ENCODE measurements around the gene BRIP1. TPM values are rescaled to one million over a fixed set of nuclear protein-coding genes. Genes with fewer than 3 reads are reported as not detected.

Gene BRIP1
- total RNA-seq, 1 donor: 6.2 TPM

- no peak for TF ChIP-seq CTCF (IDR thresholded peaks at IDR 0.05; ENCODE audit: extremely low read depth, low read depth, low read length)
- Histone ChIP-seq H3K79me2 (ENCODE audit: insufficient read depth, low read length) (no peaks in the 10 kb centered on the region), H3K36me3 (ENCODE audit: insufficient read depth, low read length) (no peaks in the 10 kb centered on the region), H3K9me3 (ENCODE audit: low read depth, low read length) (peaks cover 3% of the 10 kb centered on the region), H3K27ac (ENCODE audit: low read depth, low read length) (no peak overlapping the region), H4K20me1 (ENCODE audit: insufficient read depth, low read length) (no peaks in the 10 kb centered on the region), H3K4me1 (ENCODE audit: insufficient read depth, low read length) (peaks cover 24% of the 10 kb centered on the region), H3K27me3 (ENCODE audit: insufficient read depth, low read length) (no peaks in the 10 kb centered on the region), H3K4me3 (ENCODE audit: insufficient read depth, low read length) (no peak overlapping the region), H2AFZ (ENCODE audit: low read length) (no peak overlapping the region), H3K4me2 (ENCODE audit: insufficient read depth, low read length) (no peak overlapping the region)
- no peak for DNase-seq (ENCODE audit: insufficient read length, low spot score, missing footprints)
These were observed 217.4 kb downstream of the BRIP1 start for GRCh38 chr17:61645920-61646319.

GRCh38 chr17:61644800-61645774 lies 218.2 kb downstream of the BRIP1 start:
- Histone ChIP-seq H3K79me2 (ENCODE audit: insufficient read depth, low read length) (no peaks in the 10 kb centered on the region), H3K4me1 (ENCODE audit: insufficient read depth, low read length) (peaks cover 24% of the 10 kb centered on the region), H3K27me3 (ENCODE audit: insufficient read depth, low read length) (no peaks in the 10 kb centered on the region), H3K9me3 (ENCODE audit: low read depth, low read length) (no peaks in the 10 kb centered on the region), H3K4me3 (ENCODE audit: insufficient read depth, low read length) (no peak overlapping the region), H4K20me1 (ENCODE audit: insufficient read depth, low read length) (no peaks in the 10 kb centered on the region), H3K27ac (ENCODE audit: low read depth, low read length) (no peak overlapping the region), H3K36me3 (ENCODE audit: insufficient read depth, low read length) (no peaks in the 10 kb centered on the region), H2AFZ (ENCODE audit: low read length) (peak overlapping the region; percentile 52), H3K4me2 (ENCODE audit: insufficient read depth, low read length) (no peak overlapping the region)
- DNase-seq (ENCODE audit: insufficient read length, low spot score, missing footprints): no peak
- no peak for TF ChIP-seq CTCF (IDR thresholded peaks at IDR 0.05; ENCODE audit: extremely low read depth, low read depth, low read length)

GRCh38 chr17:61642768-61643167 lies 220.6 kb downstream of the BRIP1 start:
- H3K4me1 ChIP-seq (ENCODE audit: insufficient read depth, low read length): peaks cover 24% of the 10 kb centered on the region
- no peak overlapping the region for H3K27ac ChIP-seq (ENCODE audit: low read depth, low read length)
- no peak for DNase-seq (ENCODE audit: insufficient read length, low spot score, missing footprints)
- no peaks in the 10 kb centered on the region for H3K36me3 ChIP-seq (ENCODE audit: insufficient read depth, low read length)
- H3K79me2 ChIP-seq (ENCODE audit: insufficient read depth, low read length): no peaks in the 10 kb centered on the region
- TF ChIP-seq CTCF (IDR thresholded peaks at IDR 0.05; ENCODE audit: extremely low read depth, low read depth, low read length): no peak
- no peak overlapping the region for H3K4me2 ChIP-seq (ENCODE audit: insufficient read depth, low read length)
- H3K9me3 ChIP-seq (ENCODE audit: low read depth, low read length): no peaks in the 10 kb centered on the region
- H2AFZ ChIP-seq (ENCODE audit: low read length): no peak overlapping the region
- H4K20me1 ChIP-seq (ENCODE audit: insufficient read depth, low read length): no peaks in the 10 kb centered on the region
- no peak overlapping the region for H3K4me3 ChIP-seq (ENCODE audit: insufficient read depth, low read length)
- no peaks in the 10 kb centered on the region for H3K27me3 ChIP-seq (ENCODE audit: insufficient read depth, low read length)

GRCh38 chr17:61641715-61642114 lies 221.6 kb downstream of the BRIP1 start:
- Histone ChIP-seq H3K4me3 (ENCODE audit: insufficient read depth, low read length) (no peak overlapping the region), H3K27me3 (ENCODE audit: insufficient read depth, low read length) (no peaks in the 10 kb centered on the region), H3K9me3 (ENCODE audit: low read depth, low read length) (no peaks in the 10 kb centered on the region), H3K4me2 (ENCODE audit: insufficient read depth, low read length) (no peak overlapping the region), H3K27ac (ENCODE audit: low read depth, low read length) (no peak overlapping the region), H4K20me1 (ENCODE audit: insufficient read depth, low read length) (no peaks in the 10 kb centered on the region), H3K4me1 (ENCODE audit: insufficient read depth, low read length) (peaks cover 19% of the 10 kb centered on the region), H2AFZ (ENCODE audit: low read length) (peak overlapping the region; percentile 8), H3K79me2 (ENCODE audit: insufficient read depth, low read length) (no peaks in the 10 kb centered on the region), H3K36me3 (ENCODE audit: insufficient read depth, low read length) (no peaks in the 10 kb centered on the region)
- no peak for DNase-seq (ENCODE audit: insufficient read length, low spot score, missing footprints)
- no peak for TF ChIP-seq CTCF (IDR thresholded peaks at IDR 0.05; ENCODE audit: extremely low read depth, low read depth, low read length)
